ENCODE data around the gene BRDT.

GRCh38 chr1:91958926-91959325 lies 9.7 kb downstream of the BRDT start:
- TF ChIP-seq CTCF (IDR thresholded peaks at IDR 0.05; ENCODE audit: insufficient read depth, low read length) (no peak), SPI1 (IDR thresholded peaks at IDR 0.05; ENCODE audit: borderline replicate concordance, low read depth) (no peak)
